Brain microvascular endothelial cell (primary cell): ENCODE results near the gene HHAT.

Experiments
- DNase-seq: peaks from one replicate; pipeline ENCODE4 v3.0.0-alpha.2; 2020
- H3K27ac ChIP-seq: fragments of 250-450 bp; sonication (Bioruptor Pico); 2 replicates; pipeline ENCODE4 v1.5.1; 2020; ENCODE audit warnings: mild to moderate bottlenecking, moderate library complexity
- H3K27me3 ChIP-seq: fragments of 250-450 bp; sonication (Bioruptor Pico); replicated peaks from 2 replicates; pipeline ENCODE4 v1.5.1; 2020; ENCODE audit warnings: mild to moderate bottlenecking
- H3K36me3 ChIP-seq: fragments of 250-450 bp; sonication (Bioruptor Pico); replicated peaks from 2 replicates; pipeline ENCODE4 v1.5.1; 2020; ENCODE audit warnings: mild to moderate bottlenecking
- H3K4me3 ChIP-seq: 2 replicates; pipeline ENCODE4 v1.5.1; 2011; ENCODE audit warnings: low read depth, mild to moderate bottlenecking, control low read depth, low read length, moderate library complexity
- CTCF ChIP-seq: IDR thresholded peaks from 2 replicates; pipeline ENCODE4 v1.5.1; 2011; ENCODE audit warnings: low read depth, mild to moderate bottlenecking, moderate library complexity, low read length, control low read depth, inconsistent platforms; ENCODE audit errors: missing control alignments
- in situ Hi-C: cut with HindIII; loops from 2 replicates; pipeline ENCODE4 v1.10.0; 2017; ENCODE audit warnings: low sequenced_read_pairs, low pct_ligation_motif_present

Gene HHAT

DNA sequence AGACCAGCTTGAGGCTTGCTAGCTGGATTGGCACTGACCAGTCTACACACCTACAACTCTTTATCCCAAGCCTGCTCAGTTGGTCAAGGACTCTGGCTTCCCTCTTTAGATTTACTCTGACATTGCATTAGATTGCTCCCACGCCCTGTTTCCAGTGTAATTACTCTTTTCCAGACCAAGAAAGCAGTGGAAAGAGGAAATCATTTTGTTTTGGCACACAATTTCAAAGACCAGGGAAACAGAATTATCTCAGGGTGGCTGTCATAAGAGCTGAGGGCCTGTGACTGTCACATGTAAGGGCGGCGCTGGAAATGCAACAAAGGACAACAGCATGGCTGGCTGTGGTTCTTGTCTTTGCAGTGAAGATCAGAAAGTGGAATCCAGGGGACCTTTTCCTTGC, 302.7 kb downstream of the HHAT start:
- in situ Hi-C loops, result no loop called here
- Histone ChIP-seq H3K27ac (no peak overlapping the region), H3K27me3 (no peaks in the 10 kb centered on the region), H3K36me3 (no peaks in the 10 kb centered on the region), H3K4me3 (no peak overlapping the region)
- TF ChIP-seq CTCF, result no peak
- DNase-seq, result no peak

DNA sequence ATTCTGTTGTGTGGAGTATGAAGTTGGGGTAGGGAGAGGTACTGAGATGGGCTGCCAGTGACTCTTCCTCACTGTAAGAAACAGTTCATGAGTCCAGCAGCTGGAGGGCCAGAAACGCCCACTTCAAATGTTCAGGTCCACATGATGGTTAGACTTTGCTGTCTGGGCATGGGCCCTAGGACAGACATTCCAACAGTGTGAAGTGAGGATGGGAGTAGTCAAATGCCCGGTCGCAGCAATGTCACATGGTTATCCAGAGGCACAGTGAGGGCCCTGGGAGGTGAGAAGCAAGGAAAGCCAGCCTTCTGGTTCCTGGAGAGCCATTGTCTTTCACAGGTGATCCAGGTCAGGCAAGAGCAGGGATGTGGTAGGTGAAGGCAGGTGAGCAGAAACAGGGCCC, 304.4 kb downstream of the HHAT start:
- in situ Hi-C loops, result no loop called here
- no peak for TF ChIP-seq CTCF

GRCh38 chr1:210633636-210634035, 304.9 kb downstream of the HHAT start:
- Histone ChIP-seq H3K36me3 (no peaks in the 10 kb centered on the region), H3K27me3 (no peaks in the 10 kb centered on the region), H3K4me3 (no peak overlapping the region), H3K27ac (no peak overlapping the region)
- in situ Hi-C loops, result no loop called here
- no peak for DNase-seq
- no peak for TF ChIP-seq CTCF

More for the DNA sequence above, 304.4 kb downstream of the HHAT start:
- no peak overlapping the region for H3K4me3 ChIP-seq
- H3K36me3 ChIP-seq, result no peaks in the 10 kb centered on the region
- DNase-seq, result no peak
- no peak overlapping the region for H3K27ac ChIP-seq
- no peaks in the 10 kb centered on the region for H3K27me3 ChIP-seq

DNA sequence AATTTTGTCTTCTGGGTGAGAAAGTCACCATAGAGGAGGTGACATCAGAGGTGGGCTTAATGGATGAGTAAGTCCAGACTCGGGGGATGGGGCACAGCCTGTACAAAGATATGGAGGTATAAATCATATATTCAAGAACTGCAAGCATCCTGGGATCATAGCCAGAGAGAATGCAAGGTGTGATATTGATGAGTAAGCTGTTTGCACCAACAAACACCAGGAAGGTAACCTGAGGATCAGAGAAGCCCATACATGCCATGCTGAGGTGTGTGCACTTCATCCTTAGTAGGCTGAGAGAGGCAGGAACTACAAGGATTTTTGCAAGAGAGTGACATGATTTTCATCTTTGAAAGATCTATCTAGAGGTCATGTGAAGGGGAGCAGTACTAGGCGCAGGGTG, 306.4 kb downstream of the HHAT start:
- no peak for DNase-seq

GRCh38 chr1:210641582-210641981, 312.9 kb downstream of the HHAT start:
- DNase-seq, result no peak
- Histone ChIP-seq H3K4me3 (no peak overlapping the region), H3K27ac (no peak overlapping the region), H3K36me3 (no peaks in the 10 kb centered on the region), H3K27me3 (no peaks in the 10 kb centered on the region)
- no peak for TF ChIP-seq CTCF
- in situ Hi-C loops, result no loop called here

More for the DNA sequence above, 306.4 kb downstream of the HHAT start:
- no peaks in the 10 kb centered on the region for H3K36me3 ChIP-seq
- H3K27ac ChIP-seq, result no peak overlapping the region
- in situ Hi-C loops, result no loop called here
- H3K27me3 ChIP-seq, result no peaks in the 10 kb centered on the region
- no peak for TF ChIP-seq CTCF
- H3K4me3 ChIP-seq, result no peak overlapping the region

DNA sequence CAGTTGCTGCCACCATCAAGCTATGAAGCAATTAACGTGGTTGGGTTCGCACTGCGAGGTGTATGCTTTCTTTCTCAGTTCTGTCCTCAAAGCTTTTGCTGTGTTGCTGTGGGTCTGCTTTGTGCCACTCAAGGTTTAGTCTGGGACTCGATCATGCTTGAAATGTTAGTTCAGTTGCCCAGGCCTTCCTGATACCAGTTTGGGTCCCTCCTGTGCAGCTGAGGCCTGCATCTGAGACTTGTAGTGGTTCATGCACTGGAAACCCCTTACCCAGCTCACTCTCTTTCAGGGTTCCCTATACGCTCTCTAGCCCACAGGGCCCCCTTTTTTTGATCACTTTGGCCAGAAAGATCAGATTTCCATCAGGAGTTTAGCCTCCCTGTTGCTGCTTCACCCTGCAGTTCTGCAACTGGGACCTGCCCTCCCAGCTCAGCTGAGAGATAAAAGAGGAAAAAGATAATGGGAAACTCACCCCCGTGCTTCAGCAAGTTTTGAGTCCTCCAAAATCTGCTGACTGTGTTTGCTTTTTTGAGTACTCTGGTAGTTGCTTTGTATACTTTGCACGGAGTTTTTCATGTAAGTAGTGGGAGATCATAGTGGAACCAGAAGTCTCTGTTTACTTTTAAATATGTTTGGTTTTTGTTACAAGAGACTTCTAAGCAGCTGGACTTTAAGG, 317.0 kb downstream of the HHAT start:
- no peak for DNase-seq
- H3K27ac ChIP-seq, result no peak overlapping the region
- H3K4me3 ChIP-seq, result no peak overlapping the region
- H3K36me3 ChIP-seq, result no peaks in the 10 kb centered on the region
- in situ Hi-C loops, result no loop called here
- H3K27me3 ChIP-seq, result no peaks in the 10 kb centered on the region
- no peak for TF ChIP-seq CTCF
